GM23338 (cell line): ENCODE measurements around the gene NT5DC3.

Experiments
- CREB1 ChIP-seq: fragments of 250-450 bp; sonication (Bioruptor Pico); IDR thresholded peaks from 2 replicates; pipeline ENCODE4 v1.5.0; 2020; ENCODE audit warnings: low read depth, mild to moderate bottlenecking, moderate library complexity
- EZH2 ChIP-seq: fragments of 200-600 bp; sonication (generic); IDR thresholded peaks from one replicate; pipeline ENCODE4 v1.8.0; 2017; ENCODE audit warnings: antibody characterized with exemption, mild to moderate bottlenecking, low read depth; ENCODE audit not compliant: unreplicated experiment
- EZH2phosphoT487 ChIP-seq: fragments of 200-600 bp; sonication (generic); IDR thresholded peaks from one replicate; pipeline ENCODE4 v1.8.1; 2018; ENCODE audit warnings: antibody characterized with exemption; ENCODE audit not compliant: unreplicated experiment
- POLR2AphosphoS5 ChIP-seq: IDR thresholded peaks from 2 replicates; pipeline ENCODE4 v1.6.1; 2016; ENCODE audit warnings: antibody characterized with exemption, low read depth
- TF ChIP-seq, protein P1 (sequence below): IDR thresholded peaks from one replicate; pipeline ENCODE4 v1.6.1; 2018; ENCODE audit warnings: antibody characterized with exemption; ENCODE audit not compliant: unreplicated experiment
- TF ChIP-seq, protein P2 (sequence below), 2 experiments: fragments of 200-600 bp in 1 of 2; sonication (generic) in 1 of 2; conservative IDR thresholded peaks; 2 replicates each; pipeline versions ENCODE4 v1.5.1 to v1.6.1; 2016 to 2017; ENCODE audit warnings: antibody characterized with exemption in 2 of 2, low read depth in 2 of 2, mild to moderate bottlenecking in 2 of 2, moderate library complexity in 1 of 2

DNA sequence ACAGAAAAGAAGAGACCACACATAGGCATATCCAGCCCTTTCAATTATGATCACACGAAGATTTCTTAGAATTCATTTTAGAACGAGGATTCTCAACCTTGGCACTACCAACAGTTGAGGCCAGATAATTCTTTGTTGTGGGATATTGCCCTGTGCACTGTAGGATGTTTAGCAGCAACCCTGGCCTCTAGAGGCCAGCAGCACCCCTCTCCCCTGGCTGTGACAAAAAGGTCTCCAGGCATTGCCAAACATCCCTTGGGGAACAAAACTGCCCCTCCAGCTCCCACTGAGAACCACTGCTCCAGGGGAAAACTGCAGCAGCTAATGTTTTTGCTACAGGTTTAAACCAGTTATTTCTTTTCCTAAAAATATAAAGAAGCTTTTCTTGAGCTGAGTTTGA lies 7.1 kb downstream of the NT5DC3 start:
- TF ChIP-seq, protein P1, sequence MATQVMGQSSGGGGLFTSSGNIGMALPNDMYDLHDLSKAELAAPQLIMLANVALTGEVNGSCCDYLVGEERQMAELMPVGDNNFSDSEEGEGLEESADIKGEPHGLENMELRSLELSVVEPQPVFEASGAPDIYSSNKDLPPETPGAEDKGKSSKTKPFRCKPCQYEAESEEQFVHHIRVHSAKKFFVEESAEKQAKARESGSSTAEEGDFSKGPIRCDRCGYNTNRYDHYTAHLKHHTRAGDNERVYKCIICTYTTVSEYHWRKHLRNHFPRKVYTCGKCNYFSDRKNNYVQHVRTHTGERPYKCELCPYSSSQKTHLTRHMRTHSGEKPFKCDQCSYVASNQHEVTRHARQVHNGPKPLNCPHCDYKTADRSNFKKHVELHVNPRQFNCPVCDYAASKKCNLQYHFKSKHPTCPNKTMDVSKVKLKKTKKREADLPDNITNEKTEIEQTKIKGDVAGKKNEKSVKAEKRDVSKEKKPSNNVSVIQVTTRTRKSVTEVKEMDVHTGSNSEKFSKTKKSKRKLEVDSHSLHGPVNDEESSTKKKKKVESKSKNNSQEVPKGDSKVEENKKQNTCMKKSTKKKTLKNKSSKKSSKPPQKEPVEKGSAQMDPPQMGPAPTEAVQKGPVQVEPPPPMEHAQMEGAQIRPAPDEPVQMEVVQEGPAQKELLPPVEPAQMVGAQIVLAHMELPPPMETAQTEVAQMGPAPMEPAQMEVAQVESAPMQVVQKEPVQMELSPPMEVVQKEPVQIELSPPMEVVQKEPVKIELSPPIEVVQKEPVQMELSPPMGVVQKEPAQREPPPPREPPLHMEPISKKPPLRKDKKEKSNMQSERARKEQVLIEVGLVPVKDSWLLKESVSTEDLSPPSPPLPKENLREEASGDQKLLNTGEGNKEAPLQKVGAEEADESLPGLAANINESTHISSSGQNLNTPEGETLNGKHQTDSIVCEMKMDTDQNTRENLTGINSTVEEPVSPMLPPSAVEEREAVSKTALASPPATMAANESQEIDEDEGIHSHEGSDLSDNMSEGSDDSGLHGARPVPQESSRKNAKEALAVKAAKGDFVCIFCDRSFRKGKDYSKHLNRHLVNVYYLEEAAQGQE = no peak
- TF ChIP-seq, protein P2, sequence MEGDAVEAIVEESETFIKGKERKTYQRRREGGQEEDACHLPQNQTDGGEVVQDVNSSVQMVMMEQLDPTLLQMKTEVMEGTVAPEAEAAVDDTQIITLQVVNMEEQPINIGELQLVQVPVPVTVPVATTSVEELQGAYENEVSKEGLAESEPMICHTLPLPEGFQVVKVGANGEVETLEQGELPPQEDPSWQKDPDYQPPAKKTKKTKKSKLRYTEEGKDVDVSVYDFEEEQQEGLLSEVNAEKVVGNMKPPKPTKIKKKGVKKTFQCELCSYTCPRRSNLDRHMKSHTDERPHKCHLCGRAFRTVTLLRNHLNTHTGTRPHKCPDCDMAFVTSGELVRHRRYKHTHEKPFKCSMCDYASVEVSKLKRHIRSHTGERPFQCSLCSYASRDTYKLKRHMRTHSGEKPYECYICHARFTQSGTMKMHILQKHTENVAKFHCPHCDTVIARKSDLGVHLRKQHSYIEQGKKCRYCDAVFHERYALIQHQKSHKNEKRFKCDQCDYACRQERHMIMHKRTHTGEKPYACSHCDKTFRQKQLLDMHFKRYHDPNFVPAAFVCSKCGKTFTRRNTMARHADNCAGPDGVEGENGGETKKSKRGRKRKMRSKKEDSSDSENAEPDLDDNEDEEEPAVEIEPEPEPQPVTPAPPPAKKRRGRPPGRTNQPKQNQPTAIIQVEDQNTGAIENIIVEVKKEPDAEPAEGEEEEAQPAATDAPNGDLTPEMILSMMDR (conservative IDR thresholded peaks at IDR 0.05; ENCODE audit: low read depth in 2 of 2) = peak; percentile 42 to 47
- TF ChIP-seq EZH2 = no peak
- TF ChIP-seq EZH2phosphoT487 = no peak
- TF ChIP-seq POLR2AphosphoS5 = no peak
- TF ChIP-seq CREB1 = no peak
